ENCODE data around the gene CNDP1. TPM values are rescaled to one million over a fixed set of nuclear protein-coding genes. Genes with fewer than 3 reads are reported as not detected.
A peak's percentile ranks its signal among the peaks of the same experiment; 100 is the strongest.
"Not testable (repeated sequence)": the region's sequence is repeated elsewhere in the genome, so short reads cannot be mapped to it uniquely, and the experiment has no call there.

Gene CNDP1
- total RNA-seq, 1 experiment from 2014 or later, result not detected

GRCh38 chr18:74497778-74498177, 36.5 kb upstream of the CNDP1 start:
- peaks cover 30% of the 10 kb centered on the region for H3K36me3 Mint-ChIP-seq (ENCODE audit: insufficient read depth, unreplicated experiment)
- POLR2A ChIA-PET, result interaction anchor here (0.7 to 3.2 kb wide), 5 partner anchors 44 to 100 kb away, joined by 3 to 37 read pairs (median 13); partner anchors contain the start of gene ZNF407

GRCh38 chr18:74498712-74499627, 35.3 kb upstream of the CNDP1 start:
- peaks cover 22% of the 10 kb centered on the region for H3K4me1 Mint-ChIP-seq (ENCODE audit: insufficient read depth, unreplicated experiment)
- peak overlapping the region; percentile 71 for H3K4me3 Mint-ChIP-seq (ENCODE audit: unreplicated experiment)
- no peaks in the 10 kb centered on the region for H3K27me3 Mint-ChIP-seq (ENCODE audit: insufficient read depth, unreplicated experiment)
- peak; percentile 41 for DNase-seq (ENCODE audit: unreplicated experiment)
- BruUV-seq (replicated peaks), result no TSS peak
- peak overlapping the region; percentile 88 for H3K27ac Mint-ChIP-seq (ENCODE audit: low read depth, unreplicated experiment)
- intact Hi-C loops (cut with micrococcal nuclease), result loop anchor here (2.0 to 5.0 kb wide), 2 partner anchors 54 to 207 kb away; partner anchors contain the start of gene CYB5A
- POLR2A ChIA-PET, result interaction anchor here (0.6 to 2.7 kb wide), 6 partner anchors 33 to 302 kb away, joined by 3 to 13 read pairs (median 4); no protein-coding TSS in a partner anchor
- no peaks in the 10 kb centered on the region for H3K9me3 Mint-ChIP-seq (ENCODE audit: unreplicated experiment)
- H3K36me3 Mint-ChIP-seq (ENCODE audit: insufficient read depth, unreplicated experiment), result peaks cover 40% of the 10 kb centered on the region
- TF ChIP-seq CTCF (IDR thresholded peaks at IDR 0.05; ENCODE audit: unreplicated experiment), result no peak
- CTCF ChIA-PET, result interaction anchor here (0.7 to 6.0 kb wide), 5 partner anchors 47 to 1697 kb away, joined by 3 to 57 read pairs (median 4); no protein-coding TSS in a partner anchor

More at GRCh38 chr18:74497778-74498177, 36.5 kb upstream of the CNDP1 start:
- Mint-ChIP-seq H3K27me3 (ENCODE audit: insufficient read depth, unreplicated experiment) (no peaks in the 10 kb centered on the region), H3K9me3 (ENCODE audit: unreplicated experiment) (no peaks in the 10 kb centered on the region), H3K27ac (ENCODE audit: low read depth, unreplicated experiment) (no peak overlapping the region), H3K4me3 (ENCODE audit: unreplicated experiment) (peak overlapping the region; percentile 88), H3K4me1 (ENCODE audit: insufficient read depth, unreplicated experiment) (peaks cover 22% of the 10 kb centered on the region)
- BruUV-seq (replicated peaks), result no TSS peak
- TF ChIP-seq CTCF (IDR thresholded peaks at IDR 0.05; ENCODE audit: unreplicated experiment), result no peak
- DNase-seq (ENCODE audit: unreplicated experiment), result no peak
- CTCF ChIA-PET, result interaction anchor here (0.7 to 9.4 kb wide), 4 partner anchors 52 to 1698 kb away, joined by 4 to 234 read pairs (median 30); no protein-coding TSS in a partner anchor
- intact Hi-C loops (cut with micrococcal nuclease), result loop anchor here (2.0 to 5.0 kb wide), 3 partner anchors 45 to 205 kb away; partner anchors contain the start of gene CYB5A

GRCh38 chr18:74499633-74500032, 34.7 kb upstream of the CNDP1 start:
- ChIA-PET POLR2A (interaction anchor here (0.6 to 2.7 kb wide), 4 partner anchors 42 to 139 kb away, joined by 3 to 13 read pairs (median 3); no protein-coding TSS in a partner anchor), CTCF (interaction anchor here (0.7 to 6.0 kb wide), 5 partner anchors 47 to 317 kb away, joined by 3 to 57 read pairs (median 4); no protein-coding TSS in a partner anchor)
- H3K36me3 Mint-ChIP-seq (ENCODE audit: insufficient read depth, unreplicated experiment), result peaks cover 40% of the 10 kb centered on the region
- BruUV-seq (replicated peaks), result no TSS peak
- intact Hi-C loops (cut with micrococcal nuclease), result loop anchor here (2.0 to 5.0 kb wide), 2 partner anchors 53 to 207 kb away; partner anchors contain the start of gene CYB5A
- peak overlapping the region; percentile 88 for H3K27ac Mint-ChIP-seq (ENCODE audit: low read depth, unreplicated experiment)
- peak overlapping the region; percentile 71 for H3K4me3 Mint-ChIP-seq (ENCODE audit: unreplicated experiment)
- peaks cover 22% of the 10 kb centered on the region for H3K4me1 Mint-ChIP-seq (ENCODE audit: insufficient read depth, unreplicated experiment)
- TF ChIP-seq CTCF (IDR thresholded peaks at IDR 0.05; ENCODE audit: unreplicated experiment), result no peak
- peak; percentile 69 for DNase-seq (ENCODE audit: unreplicated experiment)
- H3K27me3 Mint-ChIP-seq (ENCODE audit: insufficient read depth, unreplicated experiment), result no peaks in the 10 kb centered on the region
- H3K9me3 Mint-ChIP-seq (ENCODE audit: unreplicated experiment), result no peaks in the 10 kb centered on the region

GRCh38 chr18:74500372-74500771, 33.9 kb upstream of the CNDP1 start:
- POLR2A ChIA-PET, result interaction anchor here (0.7 to 2.7 kb wide), 3 partner anchors 42 to 140 kb away, joined by 3 to 13 read pairs (median 3); no protein-coding TSS in a partner anchor
- H3K4me3 Mint-ChIP-seq (ENCODE audit: unreplicated experiment), result peak overlapping the region; percentile 16

GRCh38 chr18:74500774-74501173, 33.5 kb upstream of the CNDP1 start:
- H3K4me3 Mint-ChIP-seq (ENCODE audit: unreplicated experiment), result peak overlapping the region; percentile 16
- H3K36me3 Mint-ChIP-seq (ENCODE audit: insufficient read depth, unreplicated experiment), result peaks cover 49% of the 10 kb centered on the region
- peak overlapping the region; percentile 81 for H3K27ac Mint-ChIP-seq (ENCODE audit: low read depth, unreplicated experiment)
- H3K27me3 Mint-ChIP-seq (ENCODE audit: insufficient read depth, unreplicated experiment); DNase-seq (ENCODE audit: unreplicated experiment); intact Hi-C loops (cut with micrococcal nuclease); H3K9me3 Mint-ChIP-seq (ENCODE audit: unreplicated experiment); BruUV-seq (replicated peaks): not testable (repeated sequence)
- CTCF ChIA-PET, result interaction anchor here (0.6 to 1.2 kb wide), 3 partner anchors 147 to 341 kb away, joined by 3 to 4 read pairs (median 4); no protein-coding TSS in a partner anchor
- POLR2A ChIA-PET, result interaction anchor here (2.7 kb wide), 1 partner anchor 41 kb away, joined by 13 read pairs; no protein-coding TSS in a partner anchor
- peaks cover 22% of the 10 kb centered on the region for H3K4me1 Mint-ChIP-seq (ENCODE audit: insufficient read depth, unreplicated experiment)

More at GRCh38 chr18:74500372-74500771, 33.9 kb upstream of the CNDP1 start:
- no peak for DNase-seq (ENCODE audit: unreplicated experiment)
- intact Hi-C loops (cut with micrococcal nuclease), result no loop called here
- peak overlapping the region; percentile 81 for H3K27ac Mint-ChIP-seq (ENCODE audit: low read depth, unreplicated experiment)
- no peaks in the 10 kb centered on the region for H3K27me3 Mint-ChIP-seq (ENCODE audit: insufficient read depth, unreplicated experiment)
- no peaks in the 10 kb centered on the region for H3K9me3 Mint-ChIP-seq (ENCODE audit: unreplicated experiment)
- no TSS peak for BruUV-seq (replicated peaks)
- no peak for TF ChIP-seq CTCF (IDR thresholded peaks at IDR 0.05; ENCODE audit: unreplicated experiment)
- CTCF ChIA-PET, result interaction anchor here (0.6 to 6.0 kb wide), 5 partner anchors 51 to 340 kb away, joined by 3 to 57 read pairs (median 4); no protein-coding TSS in a partner anchor
- H3K4me1 Mint-ChIP-seq (ENCODE audit: insufficient read depth, unreplicated experiment), result peaks cover 22% of the 10 kb centered on the region
- H3K36me3 Mint-ChIP-seq (ENCODE audit: insufficient read depth, unreplicated experiment), result peaks cover 45% of the 10 kb centered on the region

Measured in MCF 10A (cell line).